GM12872 (cell line): ENCODE data around the gene RGS9.

Source experiments
- TF ChIP-seq, protein P1 (sequence below): IDR thresholded peaks from 3 replicates; pipeline ENCODE4 v1.5.1; 2011; ENCODE audit warnings: low read depth, mild to moderate bottlenecking, low read length, moderate library complexity; ENCODE audit not compliant: insufficient read depth

Gene RGS9

DNA sequence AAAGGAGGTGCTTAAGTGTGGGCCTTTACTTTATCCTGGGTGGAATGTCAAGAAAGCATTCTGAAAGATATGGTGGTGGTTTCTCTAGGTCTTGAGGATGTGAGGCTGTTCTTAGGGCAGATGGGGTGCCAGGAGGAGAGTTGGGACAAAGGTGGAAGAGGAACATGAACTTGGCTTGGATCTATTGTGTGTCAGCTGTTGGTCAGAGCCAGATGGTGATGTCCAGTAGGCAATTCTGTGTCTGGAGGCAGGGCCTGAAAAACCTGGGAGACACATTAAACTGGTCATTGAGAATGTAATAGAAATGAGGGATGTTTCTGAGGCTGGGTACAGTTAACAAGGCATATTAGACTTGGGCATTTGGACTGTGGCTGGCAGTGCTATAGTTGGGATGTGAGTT lies 32.6 kb upstream of the RGS9 start:
- TF ChIP-seq, protein P1, sequence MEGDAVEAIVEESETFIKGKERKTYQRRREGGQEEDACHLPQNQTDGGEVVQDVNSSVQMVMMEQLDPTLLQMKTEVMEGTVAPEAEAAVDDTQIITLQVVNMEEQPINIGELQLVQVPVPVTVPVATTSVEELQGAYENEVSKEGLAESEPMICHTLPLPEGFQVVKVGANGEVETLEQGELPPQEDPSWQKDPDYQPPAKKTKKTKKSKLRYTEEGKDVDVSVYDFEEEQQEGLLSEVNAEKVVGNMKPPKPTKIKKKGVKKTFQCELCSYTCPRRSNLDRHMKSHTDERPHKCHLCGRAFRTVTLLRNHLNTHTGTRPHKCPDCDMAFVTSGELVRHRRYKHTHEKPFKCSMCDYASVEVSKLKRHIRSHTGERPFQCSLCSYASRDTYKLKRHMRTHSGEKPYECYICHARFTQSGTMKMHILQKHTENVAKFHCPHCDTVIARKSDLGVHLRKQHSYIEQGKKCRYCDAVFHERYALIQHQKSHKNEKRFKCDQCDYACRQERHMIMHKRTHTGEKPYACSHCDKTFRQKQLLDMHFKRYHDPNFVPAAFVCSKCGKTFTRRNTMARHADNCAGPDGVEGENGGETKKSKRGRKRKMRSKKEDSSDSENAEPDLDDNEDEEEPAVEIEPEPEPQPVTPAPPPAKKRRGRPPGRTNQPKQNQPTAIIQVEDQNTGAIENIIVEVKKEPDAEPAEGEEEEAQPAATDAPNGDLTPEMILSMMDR: no peak

GRCh38 chr17:65104973-65105372 lies 32.2 kb upstream of the RGS9 start:
- TF ChIP-seq, protein P1: no peak

- TF ChIP-seq, protein P1: no peak
These were observed 29.0 kb upstream of the RGS9 start for GRCh38 chr17:65108152-65108551.

DNA sequence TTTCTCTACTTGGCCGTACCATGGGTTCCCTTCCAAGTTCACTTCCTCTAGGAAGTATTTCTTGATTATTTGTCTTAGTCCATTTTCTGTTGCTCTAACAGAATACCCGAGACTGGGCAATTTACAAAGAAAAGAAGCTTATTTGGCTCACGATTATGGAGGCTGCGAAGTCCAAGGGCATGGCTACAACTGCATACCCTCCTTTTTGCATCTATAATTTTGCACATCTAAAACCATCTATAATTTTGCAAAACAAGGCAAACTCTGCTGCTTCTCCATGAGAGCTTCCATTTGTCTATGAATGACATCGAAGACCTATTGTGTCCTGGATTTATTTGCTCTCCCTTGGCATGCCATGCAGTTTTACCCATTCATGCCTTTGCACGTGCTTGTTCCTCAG lies 27.6 kb upstream of the RGS9 start:
- TF ChIP-seq, protein P1: no peak

GRCh38 chr17:65109990-65110680 lies 27.0 kb upstream of the RGS9 start:
- TF ChIP-seq, protein P1: no peak

- TF ChIP-seq, protein P1: no peak
These were observed 21.3 kb upstream of the RGS9 start for GRCh38 chr17:65115839-65116238.

- TF ChIP-seq, protein P1: no peak
These were observed 19.7 kb upstream of the RGS9 start for GRCh38 chr17:65117384-65118035.
